Fibroblast of lung (primary cell): ENCODE results near the gene UGT2B10. TPM values are rescaled to one million over a fixed set of nuclear protein-coding genes. Genes with fewer than 3 reads are reported as not detected.
"Not testable (repeated sequence)": the region's sequence is repeated elsewhere in the genome, so short reads cannot be mapped to it uniquely, and the experiment has no call there.

ENCODE experiments used
- DNase-seq, 2 donors: peaks; one replicate each; pipeline versions ENCODE4 v3.0.0 to v3.0.0-alpha.2; 2010; ENCODE audit warnings: low read depth in 2 of 2
- H2AFZ ChIP-seq: 2 replicates; pipeline ENCODE4 v1.5.1; 2012; ENCODE audit warnings: low read length, control low read depth, inconsistent platforms
- H3K27ac ChIP-seq: 2 replicates; pipeline ENCODE4 v1.5.1; 2011; ENCODE audit warnings: low read length, control low read depth; ENCODE audit not compliant: insufficient read depth
- H3K27me3 ChIP-seq: 2 replicates; pipeline ENCODE4 v1.5.1; 2011; ENCODE audit warnings: mild to moderate bottlenecking, low read length; ENCODE audit not compliant: control insufficient read depth, insufficient read depth
- H3K36me3 ChIP-seq: 2 replicates; pipeline ENCODE4 v1.5.1; 2011; ENCODE audit warnings: low read length; ENCODE audit not compliant: control insufficient read depth, insufficient read depth
- H3K4me1 ChIP-seq: 2 replicates; pipeline ENCODE4 v1.5.1; 2011; ENCODE audit warnings: low read length; ENCODE audit not compliant: control insufficient read depth, insufficient read depth; ENCODE audit errors: extremely low read depth
- H3K4me2 ChIP-seq: 2 replicates; pipeline ENCODE4 v1.5.1; 2011; ENCODE audit warnings: low read length, control low read depth; ENCODE audit not compliant: insufficient read depth; ENCODE audit errors: extremely low read depth
- H3K4me3 ChIP-seq, 4 experiments: fragments of 200-600 bp in 1 of 4; sonication (generic) in 1 of 4; replicated peaks in 1 of 4; 2 replicates each; pipeline ENCODE4 v1.5.1; 2011 to 2016; ENCODE audit warnings: low read length in 4 of 4, low read depth in 3 of 4, mild to moderate bottlenecking in 3 of 4, control low read depth in 2 of 4, inconsistent platforms in 1 of 4, mixed read lengths in 1 of 4; ENCODE audit not compliant: insufficient read depth in 1 of 4; ENCODE audit errors: control extremely low read depth in 1 of 4
- H3K79me2 ChIP-seq: 2 replicates; pipeline ENCODE4 v1.5.1; 2012; ENCODE audit warnings: mild to moderate bottlenecking, low read length, inconsistent platforms; ENCODE audit not compliant: control insufficient read depth, insufficient read depth
- H3K9ac ChIP-seq: 2 replicates; pipeline ENCODE4 v1.5.1; 2011; ENCODE audit warnings: mild to moderate bottlenecking, low read length, control low read depth; ENCODE audit not compliant: insufficient read depth
- H3K9me3 ChIP-seq: 2 replicates; pipeline ENCODE4 v1.5.1; 2012; ENCODE audit warnings: low read depth, low read length; ENCODE audit not compliant: control insufficient read depth, insufficient read depth
- H4K20me1 ChIP-seq: 2 replicates; pipeline ENCODE4 v1.5.1; 2011; ENCODE audit warnings: low read length; ENCODE audit not compliant: control insufficient read depth, insufficient read depth; ENCODE audit errors: extremely low read depth
- CTCF ChIP-seq, 2 donors: IDR thresholded peaks in 1 of 2; conservative IDR thresholded peaks in 1 of 2; 1 replicate in 1 of 2; 2 replicates in 1 of 2; pipeline ENCODE4 v1.5.1; 2011 to 2012; ENCODE audit warnings: low read length in 2 of 2, control low read depth in 1 of 2, inconsistent platforms in 1 of 2, low read depth in 1 of 2, mild to moderate bottlenecking in 1 of 2
- EZH2 ChIP-seq: IDR thresholded peaks from 2 replicates; pipeline ENCODE4 v1.5.1; 2012; ENCODE audit warnings: low read length, control low read depth, mild to moderate bottlenecking; ENCODE audit errors: missing control alignments
- polyA minus RNA-seq: library from RNA; depleted of rRNA, polyadenylated mRNA; stranded (reverse); fragments of >200 nt; gene quantifications from 2 replicates; pipeline ENCODE4 v1.2.3, GENCODE V29; 2011; ENCODE audit warnings: low replicate concordance
- polyA plus RNA-seq, 2 donors: library from polyadenylated mRNA; depleted of rRNA in 1 of 2; stranded (reverse) in 1 of 2; unstranded in 1 of 2; fragments of >200 nt; gene quantifications; 2 replicates each; pipeline ENCODE4 v1.2.1, GENCODE V29; 2011 to 2012; ENCODE audit warnings: missing spikeins in 1 of 2
- total RNA-seq: library from RNA; depleted of rRNA; stranded (reverse); fragments of >200 nt; gene quantifications from 2 replicates; pipeline ENCODE4 v1.2.1, GENCODE V29; 2014

The UGT2B10 gene
- not detected in 2 replicates for total RNA-seq
- not detected in 2 replicates for polyA plus RNA-seq
- polyA plus RNA-seq (2012) = not detected in 2 replicates
- polyA minus RNA-seq = not detected in 2 replicates

DNA sequence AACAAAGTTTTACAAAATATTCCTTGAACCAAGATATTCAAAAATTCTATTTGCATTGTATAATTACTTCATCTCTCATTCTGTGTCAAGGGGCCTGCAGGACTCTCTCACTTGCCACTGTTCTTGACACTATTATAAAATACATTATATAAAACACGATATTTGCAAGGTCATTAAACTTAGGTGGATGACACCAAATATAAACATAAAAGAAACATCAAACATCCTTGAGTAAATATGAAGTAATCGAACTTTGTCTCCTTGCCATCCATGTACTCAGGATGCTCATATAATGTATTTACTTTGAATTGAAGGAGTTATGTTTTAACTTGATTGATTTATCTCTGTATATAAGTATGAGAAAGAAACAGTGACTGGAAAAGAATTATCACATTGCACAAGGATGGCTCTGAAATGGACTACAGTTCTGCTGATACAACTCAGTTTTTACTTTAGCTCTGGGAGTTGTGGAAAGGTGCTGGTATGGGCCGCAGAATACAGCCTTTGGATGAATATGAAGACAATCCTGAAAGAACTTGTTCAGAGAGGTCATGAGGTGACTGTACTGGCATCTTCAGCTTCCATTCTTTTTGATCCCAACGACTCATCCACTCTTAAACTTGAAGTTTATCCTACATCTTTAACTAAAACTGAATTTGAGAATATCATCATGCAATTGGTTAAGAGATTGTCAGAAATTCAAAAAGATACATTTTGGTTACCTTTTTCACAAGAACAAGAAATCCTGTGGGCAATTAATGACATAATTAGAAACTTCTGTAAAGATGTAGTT, at the start of gene UGT2B10:
TSS of gene UGT2B10 (plus strand) at position 378 of the 793 bp plus-strand sequence. CDS start at position 404, 26 bp downstream.
- not testable (repeated sequence) for H2AFZ ChIP-seq, DNase-seq, H3K27ac ChIP-seq, H3K9me3 ChIP-seq, H3K4me1 ChIP-seq, H3K27me3 ChIP-seq, H3K4me3 ChIP-seq, H4K20me1 ChIP-seq, H3K36me3 ChIP-seq, H3K9ac ChIP-seq, H3K4me2 ChIP-seq, H3K79me2 ChIP-seq

- H3K4me1 ChIP-seq, H3K79me2 ChIP-seq, H3K4me3 ChIP-seq, H4K20me1 ChIP-seq, H3K27me3 ChIP-seq, DNase-seq, H3K36me3 ChIP-seq, H2AFZ ChIP-seq, H3K9ac ChIP-seq, H3K4me2 ChIP-seq, H3K27ac ChIP-seq, H3K9me3 ChIP-seq: not testable (repeated sequence)
Observed at GRCh38 chr4:68771836-68772235, 44.0 kb upstream of the UGT2B10 start.

GRCh38 chr4:68773699-68774098, 42.1 kb upstream of the UGT2B10 start:
- no peak for DNase-seq
- Histone ChIP-seq H3K79me2 (no peaks in the 10 kb centered on the region), H2AFZ (no peak overlapping the region), H3K4me3 (no peak overlapping the region), H3K4me1 (no peaks in the 10 kb centered on the region), H4K20me1 (no peaks in the 10 kb centered on the region), H3K27me3 (no peaks in the 10 kb centered on the region), H3K9me3 (no peaks in the 10 kb centered on the region), H3K9ac (no peak overlapping the region), H3K27ac (no peak overlapping the region), H3K4me2 (no peak overlapping the region), H3K36me3 (no peaks in the 10 kb centered on the region)
- TF ChIP-seq EZH2 (no peak), CTCF (conservative IDR thresholded peaks at IDR 0.05 in 1 of 2, IDR thresholded peaks at IDR 0.05 in 1 of 2; ENCODE audit: low read depth in 1 of 2, low read length in 2 of 2) (no peak)

DNA sequence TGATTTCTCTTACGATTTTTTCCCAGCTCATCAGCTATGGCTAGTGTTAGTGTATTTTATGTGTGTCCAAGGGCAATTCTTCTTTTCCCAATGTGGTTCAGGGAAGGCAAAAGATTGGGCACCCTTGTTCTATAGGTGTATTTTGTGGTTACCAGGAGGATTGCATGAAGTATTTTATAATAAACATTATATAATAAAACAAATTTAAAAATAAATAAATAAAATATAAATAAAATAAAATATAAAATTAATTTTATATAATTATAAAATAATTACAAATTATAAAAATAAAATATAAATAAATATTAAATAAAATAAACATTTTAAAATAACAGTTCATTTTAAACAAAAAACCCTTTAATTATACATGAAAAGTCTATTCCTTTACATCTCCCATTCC, 35.6 kb upstream of the UGT2B10 start:
- no peak overlapping the region for H3K4me2 ChIP-seq
- H3K9ac ChIP-seq = no peak overlapping the region
- H3K4me1 ChIP-seq = no peaks in the 10 kb centered on the region
- no peak overlapping the region for H2AFZ ChIP-seq
- no peak overlapping the region for H3K4me3 ChIP-seq
- TF ChIP-seq EZH2 = no peak
- no peak for TF ChIP-seq CTCF (conservative IDR thresholded peaks at IDR 0.05 in 1 of 2, IDR thresholded peaks at IDR 0.05 in 1 of 2; ENCODE audit: low read depth in 1 of 2, low read length in 2 of 2)
- H3K27me3 ChIP-seq = no peaks in the 10 kb centered on the region
- H4K20me1 ChIP-seq = no peaks in the 10 kb centered on the region
- DNase-seq = no peak
- no peak overlapping the region for H3K27ac ChIP-seq
- H3K79me2 ChIP-seq = no peaks in the 10 kb centered on the region
- H3K9me3 ChIP-seq = no peaks in the 10 kb centered on the region
- no peaks in the 10 kb centered on the region for H3K36me3 ChIP-seq
